ENCODE results near the gene VAMP5.

- no peak for TF ChIP-seq SP1 (IDR thresholded peaks at IDR 0.05)
- no peak for TF ChIP-seq BHLHE40 (IDR thresholded peaks at IDR 0.05; ENCODE audit: borderline replicate concordance)
- TF ChIP-seq FOXA1 (IDR thresholded peaks at IDR 0.05) = no peak
- TF ChIP-seq ARNT (IDR thresholded peaks at IDR 0.05) = no peak
Measured at GRCh38 chr2:85582492-85582891, 1.7 kb upstream of the VAMP5 start.

All from HEK293T (cell line).